ENCODE data around the gene PLRG1.

DNA sequence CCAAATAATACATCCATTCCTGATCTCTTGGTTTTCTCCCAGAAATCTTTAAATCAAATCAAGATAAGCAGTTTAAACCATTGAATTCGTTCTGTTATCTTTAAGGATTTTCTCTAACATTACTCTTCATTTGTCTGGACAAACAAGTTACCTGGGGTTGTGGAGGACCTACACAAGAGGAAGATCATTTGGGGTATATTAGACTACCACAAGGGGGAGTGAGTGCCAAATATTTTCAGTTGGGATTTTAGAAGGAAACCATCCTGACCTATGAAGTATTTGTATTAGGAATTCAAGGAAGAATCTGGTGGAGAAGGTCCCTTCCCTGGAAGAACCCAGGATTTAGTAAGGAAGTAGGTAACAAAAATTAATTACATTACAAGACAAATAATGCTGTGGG is 46.6 kb downstream of the PLRG1 start:
- TF ChIP-seq, protein P1, sequence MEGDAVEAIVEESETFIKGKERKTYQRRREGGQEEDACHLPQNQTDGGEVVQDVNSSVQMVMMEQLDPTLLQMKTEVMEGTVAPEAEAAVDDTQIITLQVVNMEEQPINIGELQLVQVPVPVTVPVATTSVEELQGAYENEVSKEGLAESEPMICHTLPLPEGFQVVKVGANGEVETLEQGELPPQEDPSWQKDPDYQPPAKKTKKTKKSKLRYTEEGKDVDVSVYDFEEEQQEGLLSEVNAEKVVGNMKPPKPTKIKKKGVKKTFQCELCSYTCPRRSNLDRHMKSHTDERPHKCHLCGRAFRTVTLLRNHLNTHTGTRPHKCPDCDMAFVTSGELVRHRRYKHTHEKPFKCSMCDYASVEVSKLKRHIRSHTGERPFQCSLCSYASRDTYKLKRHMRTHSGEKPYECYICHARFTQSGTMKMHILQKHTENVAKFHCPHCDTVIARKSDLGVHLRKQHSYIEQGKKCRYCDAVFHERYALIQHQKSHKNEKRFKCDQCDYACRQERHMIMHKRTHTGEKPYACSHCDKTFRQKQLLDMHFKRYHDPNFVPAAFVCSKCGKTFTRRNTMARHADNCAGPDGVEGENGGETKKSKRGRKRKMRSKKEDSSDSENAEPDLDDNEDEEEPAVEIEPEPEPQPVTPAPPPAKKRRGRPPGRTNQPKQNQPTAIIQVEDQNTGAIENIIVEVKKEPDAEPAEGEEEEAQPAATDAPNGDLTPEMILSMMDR (IDR thresholded peaks at IDR 0.05): peak in 4 of 6 experiments; percentile 17 to 37 (median 26)
- no peak for TF ChIP-seq POLR2A (IDR thresholded peaks at IDR 0.05)
